Sigmoid colon (tissue), 7 donors: Measurements from ENCODE around the gene LPIN1. TPM values are rescaled to one million over a fixed set of nuclear protein-coding genes. Genes with fewer than 3 reads are reported as not detected.

Experiments used
- DNase-seq: peaks from one replicate; pipeline ENCODE4 v3.0.0-alpha.2; 2019
- H3K27ac ChIP-seq, 4 donors: fragments of 200-600 bp; sonication (generic); one replicate each; pipeline ENCODE4 v1.5.1; 2016 to 2019; ENCODE audit warnings: mild to moderate bottlenecking in 1 of 4
- H3K27me3 ChIP-seq, 3 donors: fragments of 200-600 bp; sonication (generic); one replicate each; pipeline ENCODE4 v1.5.1; 2019; ENCODE audit warnings: mild to moderate bottlenecking in 1 of 3
- H3K36me3 ChIP-seq, 4 donors: fragments of 200-600 bp; sonication (generic); one replicate each; pipeline ENCODE4 v1.5.1; 2016 to 2019
- H3K4me1 ChIP-seq, 4 donors: fragments of 200-600 bp; sonication (generic); one replicate each; pipeline ENCODE4 v1.5.1; 2017 to 2019
- H3K4me3 ChIP-seq, 4 donors: fragments of 200-600 bp; sonication (generic); one replicate each; pipeline ENCODE4 v1.5.1; 2017 to 2019; ENCODE audit warnings: mild to moderate bottlenecking in 2 of 4, moderate library complexity in 1 of 4
- H3K9me3 ChIP-seq, 4 donors: fragments of 200-600 bp in 3 of 4; sonication (generic) in 3 of 4; one replicate each; pipeline versions ENCODE4 v1.5.1 to v1.6.1; 2013 to 2019
- EP300 ChIP-seq, 4 donors: sonication (generic); formaldehyde crosslinking; IDR thresholded peaks; one replicate each; pipeline ENCODE4 v1.6.1; 2017; ENCODE audit warnings: antibody characterized with exemption in 4 of 4
- POLR2A ChIP-seq, 2 donors: fragments of 450-650 bp; IDR thresholded peaks; one replicate each; pipeline ENCODE4 v1.6.1; 2016; ENCODE audit warnings: antibody characterized with exemption in 2 of 2, mild to moderate bottlenecking in 2 of 2, moderate library complexity in 2 of 2
- POLR2AphosphoS5 ChIP-seq, 4 donors: sonication (generic); formaldehyde crosslinking; IDR thresholded peaks; one replicate each; pipeline ENCODE4 v1.6.1; 2017; ENCODE audit warnings: antibody characterized with exemption in 4 of 4
- WGBS, 2 donors: extraction: QIAGEN DNeasy Blood & Tissue Kit; methylation state at CpG; one replicate each; pipeline ENCODE4 v1.1.7; 2013; 5-methylcytosine and 5-hydroxymethylcytosine counted together
- intact Hi-C: fragments of 100-400 bp; cut with DNase I; formaldehyde crosslinking; loops from one replicate; pipeline ENCODE4 v1.15.1; 2023
- polyA plus RNA-seq, 3 donors: library from polyadenylated mRNA; stranded (reverse); fragments of 200-250 nt; gene quantifications; one replicate each; pipeline ENCODE4 v1.2.3, GENCODE V29; 2013
- total RNA-seq, 4 donors: library from RNA; depleted of rRNA; stranded (reverse); fragments of >200 nt; gene quantifications; one replicate each; pipeline ENCODE4 v1.1.0, GENCODE V29; 2016
- TF ChIP-seq, protein P1 (sequence below), 4 experiments: fragments of 450-650 bp in 3 of 4; fragments of 200-600 bp in 1 of 4; IDR thresholded peaks; one replicate each; pipeline ENCODE4 v1.5.1; 2016 to 2019; ENCODE audit warnings: antibody characterized with exemption in 4 of 4, mild to moderate bottlenecking in 3 of 4, moderate library complexity in 2 of 4
- donor health status: healthy with polysubstance abuse.
- donor health status: Bipolar disorder and iron deficiency.
- donor health status: healthy.

Gene LPIN1
- total and polyA plus RNA-seq, 7 donors = 4.2 to 37.4 (median 28.2) TPM

DNA sequence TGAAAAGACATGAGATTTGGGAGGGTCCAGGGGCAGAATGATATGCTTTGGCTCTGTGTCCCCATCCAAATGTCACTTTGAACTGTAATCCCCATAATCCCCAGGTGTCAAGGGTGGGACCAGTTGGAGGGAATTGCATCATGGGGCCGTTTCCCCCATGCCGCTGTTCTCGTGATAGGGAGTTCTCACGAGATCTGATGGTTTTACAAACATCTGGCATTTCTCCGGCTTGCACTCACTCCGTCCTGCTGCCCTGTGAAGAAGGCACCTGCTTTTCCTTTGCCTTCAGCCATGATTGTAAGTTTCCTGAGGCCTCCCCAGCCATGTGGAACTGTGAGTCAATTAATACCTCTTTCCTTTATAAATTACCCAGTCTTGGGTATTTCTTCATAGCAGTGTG lies 51.4 kb downstream of the LPIN1 start:
- intact Hi-C loops = no loop called here
- DNase-seq = no peak
- TF ChIP-seq, protein P1, sequence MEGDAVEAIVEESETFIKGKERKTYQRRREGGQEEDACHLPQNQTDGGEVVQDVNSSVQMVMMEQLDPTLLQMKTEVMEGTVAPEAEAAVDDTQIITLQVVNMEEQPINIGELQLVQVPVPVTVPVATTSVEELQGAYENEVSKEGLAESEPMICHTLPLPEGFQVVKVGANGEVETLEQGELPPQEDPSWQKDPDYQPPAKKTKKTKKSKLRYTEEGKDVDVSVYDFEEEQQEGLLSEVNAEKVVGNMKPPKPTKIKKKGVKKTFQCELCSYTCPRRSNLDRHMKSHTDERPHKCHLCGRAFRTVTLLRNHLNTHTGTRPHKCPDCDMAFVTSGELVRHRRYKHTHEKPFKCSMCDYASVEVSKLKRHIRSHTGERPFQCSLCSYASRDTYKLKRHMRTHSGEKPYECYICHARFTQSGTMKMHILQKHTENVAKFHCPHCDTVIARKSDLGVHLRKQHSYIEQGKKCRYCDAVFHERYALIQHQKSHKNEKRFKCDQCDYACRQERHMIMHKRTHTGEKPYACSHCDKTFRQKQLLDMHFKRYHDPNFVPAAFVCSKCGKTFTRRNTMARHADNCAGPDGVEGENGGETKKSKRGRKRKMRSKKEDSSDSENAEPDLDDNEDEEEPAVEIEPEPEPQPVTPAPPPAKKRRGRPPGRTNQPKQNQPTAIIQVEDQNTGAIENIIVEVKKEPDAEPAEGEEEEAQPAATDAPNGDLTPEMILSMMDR (IDR thresholded peaks at IDR 0.05) = no peak
- no peak for TF ChIP-seq POLR2AphosphoS5 (IDR thresholded peaks at IDR 0.05)
- Histone ChIP-seq H3K4me1 (no peaks in the 10 kb centered on the region), H3K36me3 (peaks cover 10 to 87% (median 48%) of the 10 kb centered on the region in 4 donors), H3K27me3 (no peaks in the 10 kb centered on the region), H3K9me3 (no peaks in the 10 kb centered on the region), H3K4me3 (no peak overlapping the region), H3K27ac (no peak overlapping the region)
- WGBS, 2 donors = 93 to 96% methylated on average over 6 of the region's 6 CpGs

DNA sequence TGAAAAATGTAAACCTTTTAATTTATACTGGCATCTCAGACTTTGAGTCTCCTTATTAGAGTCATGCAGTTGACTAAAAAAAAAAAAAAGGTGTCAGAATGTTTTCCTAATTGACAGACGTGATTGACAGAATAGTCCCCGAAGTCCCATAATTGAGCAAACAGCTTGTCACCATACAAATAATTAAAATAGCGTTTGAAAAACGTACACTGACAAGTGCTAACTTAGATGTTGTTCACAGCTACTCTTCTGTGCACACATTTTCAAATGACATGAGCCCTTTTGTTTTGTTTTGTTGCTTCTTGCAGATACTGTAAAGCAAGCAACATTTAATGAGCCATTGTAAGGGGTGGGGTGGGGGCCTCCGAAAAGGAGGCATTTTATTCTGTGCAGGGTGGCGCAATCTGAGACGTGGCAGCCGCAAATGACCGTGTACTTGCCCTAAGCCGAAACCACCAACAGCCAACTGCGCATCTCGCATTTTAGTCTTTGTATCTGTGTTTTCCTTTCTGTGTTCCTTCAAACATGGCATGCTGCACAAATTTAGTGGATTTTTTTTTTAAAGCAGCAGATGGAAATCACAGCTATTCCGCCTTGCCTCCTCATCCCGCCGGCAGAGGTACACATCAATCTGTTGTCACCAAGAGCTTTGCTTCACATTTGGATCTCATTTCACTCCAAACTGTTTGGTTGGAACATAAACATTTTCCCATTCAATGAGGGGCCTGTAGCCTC lies 52.4 kb downstream of the LPIN1 start:
- Histone ChIP-seq H3K27me3 (no peaks in the 10 kb centered on the region), H3K36me3 (peaks cover 9 to 87% (median 48%) of the 10 kb centered on the region in 4 donors), H3K27ac (no peak overlapping the region), H3K4me3 (no peak overlapping the region), H3K9me3 (no peaks in the 10 kb centered on the region), H3K4me1 (no peaks in the 10 kb centered on the region)
- WGBS, 2 donors = 86 to 96% methylated on average over 15 of the region's 15 CpGs
- intact Hi-C loops = no loop called here
- TF ChIP-seq, protein P1 (IDR thresholded peaks at IDR 0.05) = no peak
- no peak for TF ChIP-seq POLR2AphosphoS5 (IDR thresholded peaks at IDR 0.05)
- TF ChIP-seq EP300 (IDR thresholded peaks at IDR 0.05) = no peak
- TF ChIP-seq POLR2A (IDR thresholded peaks at IDR 0.05) = no peak
- DNase-seq = no peak

- peaks cover 9 to 87% (median 52%) of the 10 kb centered on the region in 4 donors for H3K36me3 ChIP-seq
- H3K4me3 ChIP-seq = no peak overlapping the region
- WGBS, 2 donors = 84 to 97% methylated on average over 8 of the region's 8 CpGs
- intact Hi-C loops = no loop called here
- no peak overlapping the region for H3K27ac ChIP-seq
- no peaks in the 10 kb centered on the region for H3K27me3 ChIP-seq
- no peaks in the 10 kb centered on the region for H3K4me1 ChIP-seq
- DNase-seq = no peak
- TF ChIP-seq, protein P1 (IDR thresholded peaks at IDR 0.05) = no peak
- TF ChIP-seq POLR2A (IDR thresholded peaks at IDR 0.05) = no peak
- TF ChIP-seq EP300 (IDR thresholded peaks at IDR 0.05) = no peak
- TF ChIP-seq POLR2AphosphoS5 (IDR thresholded peaks at IDR 0.05) = no peak
- no peaks in the 10 kb centered on the region for H3K9me3 ChIP-seq
Measured at GRCh38 chr2:11799826-11800225, 53.4 kb downstream of the LPIN1 start.

- WGBS, 2 donors = 92 to 93% methylated on average over 11 of the region's 11 CpGs
- H3K9me3 ChIP-seq = no peaks in the 10 kb centered on the region
- H3K27me3 ChIP-seq = no peaks in the 10 kb centered on the region
- TF ChIP-seq, protein P1 (IDR thresholded peaks at IDR 0.05) = no peak
- TF ChIP-seq EP300 (IDR thresholded peaks at IDR 0.05) (no peak), POLR2AphosphoS5 (IDR thresholded peaks at IDR 0.05) (no peak), POLR2A (IDR thresholded peaks at IDR 0.05) (no peak)
- intact Hi-C loops = no loop called here
- H3K4me1 ChIP-seq = no peaks in the 10 kb centered on the region
- H3K27ac ChIP-seq = no peak overlapping the region
- no peak for DNase-seq
- H3K4me3 ChIP-seq = no peak overlapping the region
- peaks cover 16 to 87% (median 45%) of the 10 kb centered on the region in 4 donors for H3K36me3 ChIP-seq
Measured at GRCh38 chr2:11802782-11803191, 56.4 kb downstream of the LPIN1 start.

GRCh38 chr2:11805024-11805423 lies 58.6 kb downstream of the LPIN1 start:
- DNase-seq = no peak
- Histone ChIP-seq H3K4me1 (no peaks in the 10 kb centered on the region), H3K4me3 (no peak overlapping the region), H3K9me3 (no peaks in the 10 kb centered on the region), H3K27me3 (no peaks in the 10 kb centered on the region), H3K27ac (no peak overlapping the region), H3K36me3 (peaks cover 16 to 73% (median 44%) of the 10 kb centered on the region in 4 donors)
- TF ChIP-seq POLR2AphosphoS5 (IDR thresholded peaks at IDR 0.05) (no peak), POLR2A (IDR thresholded peaks at IDR 0.05) (no peak), EP300 (IDR thresholded peaks at IDR 0.05) (no peak)
- TF ChIP-seq, protein P1 (IDR thresholded peaks at IDR 0.05) = no peak
- 96 to 97% methylated on average over 6 of the region's 6 CpGs for WGBS, 2 donors
- intact Hi-C loops = no loop called here
